Suprapubic skin (tissue), 4 donors: ENCODE data around the gene EPB41.

Source experiments
- EP300 ChIP-seq: sonication (generic); formaldehyde crosslinking; IDR thresholded peaks from one replicate; pipeline ENCODE4 v1.6.1; 2017; ENCODE audit warnings: antibody characterized with exemption
- POLR2A ChIP-seq, 2 donors: fragments of 450-650 bp; IDR thresholded peaks; one replicate each; pipeline ENCODE4 v1.6.1; 2017; ENCODE audit warnings: antibody characterized with exemption in 2 of 2, mild to moderate bottlenecking in 2 of 2, moderate library complexity in 2 of 2
- POLR2AphosphoS5 ChIP-seq, 3 donors: sonication (generic); formaldehyde crosslinking; IDR thresholded peaks; one replicate each; pipeline ENCODE4 v1.6.1; 2017; ENCODE audit warnings: antibody characterized with exemption in 3 of 3
- TF ChIP-seq, protein P1 (sequence below), 2 donors: fragments of 200-600 bp in 1 of 2; fragments of 450-650 bp in 1 of 2; sonication (generic) in 1 of 2; IDR thresholded peaks; one replicate each; pipeline ENCODE4 v1.5.1; 2016 to 2019; ENCODE audit warnings: antibody characterized with exemption in 2 of 2, mild to moderate bottlenecking in 1 of 2, moderate library complexity in 1 of 2

DNA sequence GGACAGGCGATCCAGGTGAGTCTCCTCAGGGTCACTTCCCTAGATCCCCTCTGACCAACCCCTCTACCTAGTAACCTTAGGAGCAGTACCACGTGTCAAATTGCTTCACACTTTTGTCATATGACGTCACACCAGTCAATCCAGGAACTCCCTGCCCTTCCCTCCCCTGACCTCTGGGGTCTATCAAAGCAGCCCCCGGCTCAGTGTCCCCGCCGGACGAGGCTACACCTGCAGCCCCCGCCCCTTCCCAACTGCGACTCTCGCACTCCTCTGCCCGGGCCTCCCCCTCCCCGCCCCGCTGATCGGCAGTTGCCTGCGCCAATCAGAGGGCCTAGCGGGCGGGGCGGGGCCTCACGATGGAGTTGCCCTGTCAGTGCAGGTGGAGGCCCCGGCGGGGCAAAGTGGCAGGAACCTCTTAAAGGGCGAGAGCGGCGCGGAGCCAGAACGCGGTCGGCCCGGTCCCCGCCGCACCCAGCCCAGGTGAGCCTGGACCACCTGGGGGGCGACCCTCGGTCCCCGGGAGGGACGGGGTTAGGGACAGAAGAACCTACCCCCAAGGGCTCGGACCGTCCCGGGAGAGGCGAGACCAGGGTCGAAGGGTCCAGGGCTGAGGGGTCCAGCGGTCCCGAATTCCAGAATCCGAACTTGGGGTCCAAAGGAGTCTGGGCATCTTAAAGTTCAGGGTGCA lies 27.5 kb upstream of the EPB41 start:
- peak in 1 of 2 donors; percentile 43 for TF ChIP-seq POLR2A (IDR thresholded peaks at IDR 0.05)
- no peak for TF ChIP-seq POLR2AphosphoS5 (IDR thresholded peaks at IDR 0.05)
- TF ChIP-seq, protein P1, sequence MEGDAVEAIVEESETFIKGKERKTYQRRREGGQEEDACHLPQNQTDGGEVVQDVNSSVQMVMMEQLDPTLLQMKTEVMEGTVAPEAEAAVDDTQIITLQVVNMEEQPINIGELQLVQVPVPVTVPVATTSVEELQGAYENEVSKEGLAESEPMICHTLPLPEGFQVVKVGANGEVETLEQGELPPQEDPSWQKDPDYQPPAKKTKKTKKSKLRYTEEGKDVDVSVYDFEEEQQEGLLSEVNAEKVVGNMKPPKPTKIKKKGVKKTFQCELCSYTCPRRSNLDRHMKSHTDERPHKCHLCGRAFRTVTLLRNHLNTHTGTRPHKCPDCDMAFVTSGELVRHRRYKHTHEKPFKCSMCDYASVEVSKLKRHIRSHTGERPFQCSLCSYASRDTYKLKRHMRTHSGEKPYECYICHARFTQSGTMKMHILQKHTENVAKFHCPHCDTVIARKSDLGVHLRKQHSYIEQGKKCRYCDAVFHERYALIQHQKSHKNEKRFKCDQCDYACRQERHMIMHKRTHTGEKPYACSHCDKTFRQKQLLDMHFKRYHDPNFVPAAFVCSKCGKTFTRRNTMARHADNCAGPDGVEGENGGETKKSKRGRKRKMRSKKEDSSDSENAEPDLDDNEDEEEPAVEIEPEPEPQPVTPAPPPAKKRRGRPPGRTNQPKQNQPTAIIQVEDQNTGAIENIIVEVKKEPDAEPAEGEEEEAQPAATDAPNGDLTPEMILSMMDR (IDR thresholded peaks at IDR 0.05): no peak
- no peak for TF ChIP-seq EP300
